ENCODE data around the gene HINT2.
A peak's percentile ranks its signal among the peaks of the same experiment; 100 is the strongest.

Gene HINT2

GRCh38 chr9:35814841-35815543 lies at the start of gene HINT2:
TSS of gene HINT2 (minus strand) at chr9:35815042. CDS start at chr9:35814979, 63 bp downstream.
- ChIA-PET POLR2A (interaction anchor here (0.7 to 1.2 kb wide), 3 partner anchors 43 to 1980 kb away, joined by 3 to 4 read pairs (median 3); partner anchors contain the start of genes CREB3 and TLN1), CTCF (interaction anchor here (0.7 to 6.2 kb wide), 15 partner anchors 8 to 215 kb away, joined by 3 to 58 read pairs (median 5); partner anchors contain the start of gene RGP1)
- peak; percentile 95 for DNase-seq (ENCODE audit: extremely low spot score)
- TF ChIP-seq CTCF (IDR thresholded peaks at IDR 0.05; ENCODE audit: control extremely low read depth, extremely low read depth, low read depth, missing control alignments) = no peak

- no peak for TF ChIP-seq CTCF (IDR thresholded peaks at IDR 0.05; ENCODE audit: control extremely low read depth, extremely low read depth, low read depth, missing control alignments)
Observed at GRCh38 chr9:35863583-35863982, 48.7 kb upstream of the HINT2 start.

GRCh38 chr9:35862328-35862727 lies 47.5 kb upstream of the HINT2 start:
- CTCF ChIA-PET = interaction anchor here (0.8 to 6.1 kb wide), 5 partner anchors 14 to 74 kb away, joined by 3 to 27 read pairs (median 3); no protein-coding TSS in a partner anchor

More at GRCh38 chr9:35863583-35863982, 48.7 kb upstream of the HINT2 start:
- DNase-seq (ENCODE audit: extremely low spot score) = no peak
- ChIA-PET CTCF (interaction anchor here (1.2 to 6.1 kb wide), 6 partner anchors 17 to 167 kb away, joined by 3 to 27 read pairs (median 4); no protein-coding TSS in a partner anchor), POLR2A (no interaction called here)

GRCh38 chr9:35861161-35861897 lies 46.5 kb upstream of the HINT2 start:
- POLR2A ChIA-PET = no interaction called here
- CTCF ChIA-PET = interaction anchor here (1.0 to 6.1 kb wide), 4 partner anchors 16 to 71 kb away, joined by 3 to 27 read pairs (median 6); no protein-coding TSS in a partner anchor
- no peak for TF ChIP-seq CTCF (IDR thresholded peaks at IDR 0.05; ENCODE audit: control extremely low read depth, extremely low read depth, low read depth, missing control alignments)
- no peak for DNase-seq (ENCODE audit: extremely low spot score)

More at GRCh38 chr9:35862328-35862727, 47.5 kb upstream of the HINT2 start:
- no peak for DNase-seq (ENCODE audit: extremely low spot score)
- no peak for TF ChIP-seq CTCF (IDR thresholded peaks at IDR 0.05; ENCODE audit: control extremely low read depth, extremely low read depth, low read depth, missing control alignments)
- POLR2A ChIA-PET = no interaction called here

GRCh38 chr9:35859990-35860339 lies 45.1 kb upstream of the HINT2 start:
- no peak for DNase-seq (ENCODE audit: extremely low spot score)
- no peak for TF ChIP-seq CTCF (IDR thresholded peaks at IDR 0.05; ENCODE audit: control extremely low read depth, extremely low read depth, low read depth, missing control alignments)
- ChIA-PET CTCF (interaction anchor here (0.7 to 6.1 kb wide), 4 partner anchors 9 to 199 kb away, joined by 3 to 27 read pairs (median 4); no protein-coding TSS in a partner anchor), POLR2A (interaction anchor here (0.9 kb wide), 1 partner anchor 31 kb away, joined by 3 read pairs; the partner anchor contains the start of genes FAM221B and TMEM8B)

GRCh38 chr9:35859310-35859989 lies 44.6 kb upstream of the HINT2 start:
- TF ChIP-seq CTCF (IDR thresholded peaks at IDR 0.05; ENCODE audit: control extremely low read depth, extremely low read depth, low read depth, missing control alignments) = no peak
- POLR2A ChIA-PET = interaction anchor here (0.9 kb wide), 1 partner anchor 31 kb away, joined by 3 read pairs; the partner anchor contains the start of genes FAM221B and TMEM8B
- no peak for DNase-seq (ENCODE audit: extremely low spot score)
- CTCF ChIA-PET = interaction anchor here (0.7 to 6.1 kb wide), 6 partner anchors 8 to 198 kb away, joined by 3 to 27 read pairs (median 4); no protein-coding TSS in a partner anchor

Measured in GM10248 (cell line).